ENCODE results near the gene PLCB1. TPM values are rescaled to one million over a fixed set of nuclear protein-coding genes. Genes with fewer than 3 reads are reported as not detected.
"Not testable (repeated sequence)": the region's sequence is repeated elsewhere in the genome, so short reads cannot be mapped to it uniquely, and the experiment has no call there.

PLCB1 gene
- total RNA-seq, 1 donor from 2014 or later, result 72.5 TPM

GRCh38 chr20:8549192-8549591 lies 417.1 kb downstream of the PLCB1 start:
- DNase-seq, result no peak

- no peak for DNase-seq
These were observed 425.6 kb downstream of the PLCB1 start for GRCh38 chr20:8557711-8558110.

GRCh38 chr20:8562356-8562755 lies 430.3 kb downstream of the PLCB1 start:
- no peak for DNase-seq

- DNase-seq, result no peak
These were observed 436.0 kb downstream of the PLCB1 start for GRCh38 chr20:8568075-8568474.

- DNase-seq, result no peak
These were observed 437.7 kb downstream of the PLCB1 start for GRCh38 chr20:8569766-8570165.

GRCh38 chr20:8571611-8572010 lies 439.5 kb downstream of the PLCB1 start:
- no peak for DNase-seq

GRCh38 chr20:8573686-8574085 lies 441.6 kb downstream of the PLCB1 start:
- no peak for DNase-seq

- no peak for DNase-seq
These were observed 443.0 kb downstream of the PLCB1 start for GRCh38 chr20:8575114-8575513.

- DNase-seq, result no peak
These were observed 446.2 kb downstream of the PLCB1 start for GRCh38 chr20:8578161-8578865.

GRCh38 chr20:8579035-8579434 lies 447.0 kb downstream of the PLCB1 start:
- no peak for DNase-seq

- DNase-seq, result no peak
These were observed 449.5 kb downstream of the PLCB1 start for GRCh38 chr20:8581446-8582183.

- DNase-seq, result no peak
These were observed 451.0 kb downstream of the PLCB1 start for GRCh38 chr20:8583012-8583565.

GRCh38 chr20:8583566-8584043 lies 451.5 kb downstream of the PLCB1 start:
- no peak for DNase-seq

GRCh38 chr20:8587251-8587650 lies 455.2 kb downstream of the PLCB1 start:
- no peak for DNase-seq

- DNase-seq, result no peak
These were observed 455.7 kb downstream of the PLCB1 start for GRCh38 chr20:8587810-8588209.

- DNase-seq, result no peak
These were observed 457.9 kb downstream of the PLCB1 start for GRCh38 chr20:8589956-8590355.

GRCh38 chr20:8600910-8601541 lies 469.0 kb downstream of the PLCB1 start:
- DNase-seq, result not testable (repeated sequence)

GRCh38 chr20:8601542-8601912 lies 469.5 kb downstream of the PLCB1 start:
- no peak for DNase-seq

GRCh38 chr20:8602389-8603116 lies 470.5 kb downstream of the PLCB1 start:
- DNase-seq, result no peak

GRCh38 chr20:8608470-8608869 lies 476.4 kb downstream of the PLCB1 start:
- no peak for DNase-seq

GRCh38 chr20:8616792-8617191 lies 484.7 kb downstream of the PLCB1 start:
- no peak for DNase-seq

GRCh38 chr20:8621001-8621400 lies 488.9 kb downstream of the PLCB1 start:
- no peak for DNase-seq

Data from occipital lobe (tissue), 2 donors.